Caki2 (cell line): Measurements from ENCODE around the gene CTIF. TPM values are rescaled to one million over a fixed set of nuclear protein-coding genes. Genes with fewer than 3 reads are reported as not detected.
"Not testable (repeated sequence)": the region's sequence is repeated elsewhere in the genome, so short reads cannot be mapped to it uniquely, and the experiment has no call there.

Experiments
- DNase-seq: peaks from one replicate; pipeline ENCODE4 v3.0.0-alpha.2; 2015; ENCODE audit warnings: low read depth
- in situ Hi-C: cut with HindIII; loops from 2 replicates; pipeline ENCODE4 v1.10.0; 2016; ENCODE audit warnings: low sequenced_read_pairs, low pct_unique_long_range_greater_than_20kb, mixed read lengths
- total RNA-seq: library from RNA; depleted of rRNA; stranded (reverse); fragments of >200 nt; shearing (Covaris generic); gene quantifications from 2 replicates; pipeline ENCODE4 v1.2.3, GENCODE V29; 2014; ENCODE audit warnings: low replicate concordance

Gene CTIF
- total RNA-seq, 1 experiment from 2014 or later: 3.7 TPM

DNA sequence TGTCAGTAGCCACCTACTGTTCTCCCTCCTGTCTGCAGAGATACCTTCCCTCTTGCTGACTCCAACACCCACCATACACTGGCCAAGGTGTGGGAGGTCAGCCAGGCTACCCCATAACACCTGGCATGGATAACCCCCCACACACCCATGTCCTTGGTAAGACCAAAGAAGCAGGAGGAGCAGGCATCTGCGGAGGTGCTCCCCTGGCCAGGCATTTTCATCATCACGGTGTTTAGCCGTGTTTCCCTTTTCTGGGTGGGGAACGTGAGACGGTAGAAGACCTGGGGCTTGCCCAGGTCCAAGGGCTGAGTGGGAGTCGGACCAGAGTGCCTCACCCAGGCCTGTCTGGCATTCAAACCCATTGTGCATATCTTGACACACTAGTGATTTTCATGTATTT lies 261.6 kb downstream of the CTIF start:
- in situ Hi-C loops: no loop called here
- no peak for DNase-seq

DNA sequence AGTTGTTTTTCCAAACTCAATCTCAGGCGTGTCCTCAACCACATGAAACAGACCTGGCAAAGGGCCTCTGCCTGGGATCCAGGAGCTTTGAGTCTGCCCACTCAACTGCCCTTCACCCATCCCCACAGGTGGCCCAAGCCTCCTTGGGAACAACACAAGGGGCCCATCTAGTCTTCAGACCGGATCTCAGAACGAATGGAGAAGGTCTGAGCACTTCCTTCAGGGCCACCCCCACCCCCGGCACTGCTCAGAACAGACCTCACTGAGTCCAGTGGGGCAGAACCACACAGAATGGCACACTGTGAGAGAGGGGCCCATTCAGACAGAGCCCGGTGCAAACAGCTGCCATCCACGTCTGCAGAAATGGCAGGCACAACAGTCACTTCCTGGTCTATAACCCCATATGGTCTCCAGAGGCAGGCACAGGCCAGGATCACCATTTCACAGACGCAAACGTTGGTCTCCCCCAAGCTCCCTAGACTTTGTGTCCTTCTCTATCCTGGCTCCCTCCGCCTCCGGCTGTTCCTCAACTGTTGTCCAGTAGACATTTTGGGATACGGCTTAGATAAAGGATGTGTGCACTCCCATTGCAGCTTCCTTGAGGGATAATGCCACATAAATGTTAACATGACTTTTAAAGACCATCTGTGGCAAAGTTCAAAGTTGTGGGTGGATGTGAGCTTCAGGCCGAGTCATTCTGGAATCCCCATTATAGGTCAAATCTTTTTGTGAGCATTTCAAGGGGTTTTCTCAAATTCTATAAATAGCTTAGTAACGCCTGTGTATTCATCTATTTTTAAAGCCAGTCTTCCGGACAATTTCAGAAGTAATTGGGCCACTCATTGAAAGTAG lies 262.3 kb downstream of the CTIF start:
- in situ Hi-C loops: no loop called here
- no peak for DNase-seq

DNA sequence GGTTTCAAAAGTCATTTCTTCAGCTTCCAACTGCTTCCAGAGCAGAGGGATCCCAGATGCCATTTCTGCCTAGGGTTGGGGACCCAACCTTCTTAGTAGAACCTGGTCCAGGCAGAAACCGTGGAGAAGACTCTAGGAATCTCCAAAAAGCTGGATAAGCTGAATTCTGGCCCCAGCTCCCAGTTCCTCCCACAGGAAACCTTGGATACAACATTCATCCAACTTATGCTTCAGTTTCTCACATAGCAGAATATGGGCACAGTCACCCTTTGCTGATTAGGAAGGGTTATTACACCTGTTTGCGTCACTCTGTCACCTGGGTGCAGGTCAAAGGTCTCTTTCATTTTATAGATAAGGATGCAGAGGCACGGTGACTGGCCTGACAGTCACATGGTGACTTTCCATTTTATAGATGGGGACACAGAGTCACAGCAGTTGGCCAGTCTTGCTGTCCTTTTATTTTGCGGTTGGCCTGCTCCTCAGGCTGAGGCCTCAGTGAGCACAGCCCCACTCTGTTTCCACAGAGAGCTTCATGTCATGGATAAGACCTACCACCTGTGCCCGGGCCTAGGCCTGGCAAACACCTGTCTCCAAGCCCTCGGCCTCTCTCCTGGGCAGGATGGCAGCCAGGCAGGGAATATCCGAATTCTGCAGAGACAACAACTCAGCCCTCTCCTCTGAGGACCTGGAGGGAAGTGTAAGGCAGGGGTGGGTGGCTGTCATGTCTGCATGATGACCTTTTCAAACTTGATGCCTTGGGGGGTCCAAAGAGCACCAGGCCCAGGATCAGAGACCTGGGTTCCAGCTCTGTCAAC lies 263.1 kb downstream of the CTIF start:
- in situ Hi-C loops: no loop called here
- no peak for DNase-seq

DNA sequence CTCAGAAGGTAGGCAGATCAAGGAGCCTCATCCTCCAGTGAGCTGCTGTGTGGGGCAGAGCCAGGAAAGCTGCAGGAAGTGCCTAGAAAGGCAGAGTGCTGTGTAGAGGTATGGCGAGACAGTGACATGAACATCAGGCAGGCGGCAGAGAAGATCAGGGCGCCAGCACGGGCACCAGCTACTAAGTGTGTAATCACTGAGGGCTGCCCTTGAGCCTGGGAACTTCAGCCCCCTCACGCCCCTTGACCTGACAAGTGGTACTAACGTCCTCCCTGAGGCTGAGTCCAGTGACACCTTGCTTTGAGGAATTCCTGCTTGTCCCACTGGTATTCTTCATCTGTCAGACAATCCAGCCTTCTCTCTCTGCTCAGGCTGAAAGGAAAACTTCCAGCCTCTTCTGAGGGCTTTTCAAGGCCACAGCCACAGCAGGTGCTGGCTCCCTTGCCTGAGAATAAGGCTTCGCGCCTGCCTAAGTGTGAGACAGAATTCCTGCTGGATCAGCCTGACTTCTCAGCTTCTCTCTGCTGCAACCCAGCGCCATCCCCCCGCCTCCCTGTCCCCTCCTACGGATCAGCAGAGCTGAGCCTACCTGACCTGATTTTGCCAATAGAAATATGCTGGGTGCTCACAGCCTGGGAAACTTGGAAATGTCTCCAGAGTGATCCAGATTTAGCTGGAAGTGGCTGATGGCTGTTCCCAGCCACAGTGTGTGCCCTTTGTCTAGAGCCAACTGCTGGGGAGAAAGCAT lies 263.9 kb downstream of the CTIF start:
- DNase-seq: no peak
- in situ Hi-C loops: no loop called here

- in situ Hi-C loops: no loop called here
- DNase-seq: no peak
These were observed 264.7 kb downstream of the CTIF start for GRCh38 chr18:48803518-48803917.

GRCh38 chr18:48803951-48804855 lies 265.4 kb downstream of the CTIF start:
- DNase-seq: no peak
- in situ Hi-C loops: no loop called here

- in situ Hi-C loops: no loop called here
These were observed 266.2 kb downstream of the CTIF start for GRCh38 chr18:48804856-48805610.

DNA sequence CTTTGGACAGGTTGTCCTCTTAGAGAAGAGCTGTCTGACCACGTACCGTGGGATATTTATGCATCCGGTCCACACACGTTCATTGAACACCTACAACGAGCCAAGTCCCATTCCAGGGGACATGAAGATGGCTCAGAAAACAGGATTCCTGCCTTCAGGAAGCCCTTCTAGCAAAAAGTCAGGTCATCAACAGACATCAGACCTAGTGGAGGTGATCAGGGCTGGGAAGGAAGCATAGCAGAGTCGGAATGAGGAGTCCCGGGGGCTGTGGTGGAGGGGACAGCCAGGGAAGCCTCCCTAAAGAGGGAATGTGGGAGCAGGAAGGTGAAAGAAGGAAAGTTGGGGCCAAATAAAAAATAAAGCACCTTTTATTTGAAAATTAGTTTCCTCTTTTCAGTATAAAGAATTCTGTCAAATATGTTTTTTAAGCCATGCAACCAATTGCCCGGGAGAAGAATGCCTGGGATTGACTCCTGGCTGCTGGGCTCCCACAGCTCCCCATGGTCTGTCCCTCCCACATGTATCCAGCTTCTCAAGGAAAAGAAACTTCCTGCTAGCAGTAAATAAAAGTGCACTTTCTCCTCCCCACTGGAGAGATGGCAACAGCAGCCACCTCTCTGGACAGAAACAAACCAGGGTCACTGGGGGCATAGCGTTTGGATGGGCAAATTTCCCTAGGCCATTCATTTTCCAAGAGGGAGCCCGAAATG lies 267.1 kb downstream of the CTIF start:
- in situ Hi-C loops: no loop called here
- DNase-seq: no peak

More at GRCh38 chr18:48804856-48805610, 266.2 kb downstream of the CTIF start:
- DNase-seq: no peak

DNA sequence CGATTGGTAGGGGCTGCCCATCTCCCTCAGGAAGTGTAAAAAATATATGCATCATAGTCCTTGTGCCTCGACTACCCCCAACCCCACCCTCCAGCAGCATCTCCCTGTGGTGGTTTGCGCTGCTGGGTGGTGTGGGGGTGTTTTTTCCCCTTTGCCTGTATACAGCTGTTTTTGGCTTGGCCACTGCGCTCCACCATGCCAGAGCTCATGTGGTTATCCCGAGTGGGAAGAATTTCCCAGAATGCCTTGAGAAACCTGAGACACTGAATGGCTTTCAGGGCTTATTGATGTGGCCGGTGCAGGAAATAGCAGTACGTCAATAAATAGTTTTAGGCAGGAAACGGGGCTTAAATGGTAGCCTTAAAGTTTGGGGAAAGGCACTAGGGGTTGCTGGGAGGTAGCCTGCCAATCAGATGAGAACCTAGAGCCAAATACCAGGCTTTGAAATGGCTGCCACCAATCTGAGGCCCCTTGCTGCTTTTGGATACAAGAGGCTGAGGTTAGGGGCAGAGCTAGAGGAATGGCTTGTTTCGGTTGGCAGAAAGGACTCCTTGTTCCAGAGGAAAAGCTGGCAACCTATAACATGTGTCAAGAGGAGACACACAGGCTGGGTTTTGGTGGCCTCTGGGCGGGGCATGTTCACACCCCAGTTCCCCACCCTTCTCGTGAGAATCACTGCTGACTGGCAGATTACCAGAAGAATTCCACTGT lies 267.9 kb downstream of the CTIF start:
- no peak for DNase-seq
- in situ Hi-C loops: no loop called here

- DNase-seq: no peak
- in situ Hi-C loops: no loop called here
These were observed 269.6 kb downstream of the CTIF start for GRCh38 chr18:48808476-48808875.

DNA sequence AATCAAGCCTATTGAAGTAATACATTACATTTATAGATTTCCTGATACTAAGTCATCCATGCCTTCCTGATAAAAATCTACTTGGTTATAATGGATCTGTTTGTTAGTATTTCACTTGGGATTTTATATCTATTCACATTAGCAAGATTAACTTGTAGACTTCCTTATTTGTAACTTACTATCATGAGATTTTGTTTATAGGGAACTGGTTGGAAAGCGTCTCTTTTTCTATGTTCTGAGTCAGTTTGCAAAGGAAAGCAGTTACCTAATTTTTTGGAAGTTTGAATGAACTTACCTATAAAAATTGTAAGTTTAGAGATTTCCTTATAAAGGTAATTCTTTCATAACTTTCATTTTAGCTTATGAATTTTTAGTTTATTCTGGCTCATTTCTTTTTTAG lies 270.5 kb downstream of the CTIF start:
- no peak for DNase-seq
- in situ Hi-C loops: no loop called here

DNA sequence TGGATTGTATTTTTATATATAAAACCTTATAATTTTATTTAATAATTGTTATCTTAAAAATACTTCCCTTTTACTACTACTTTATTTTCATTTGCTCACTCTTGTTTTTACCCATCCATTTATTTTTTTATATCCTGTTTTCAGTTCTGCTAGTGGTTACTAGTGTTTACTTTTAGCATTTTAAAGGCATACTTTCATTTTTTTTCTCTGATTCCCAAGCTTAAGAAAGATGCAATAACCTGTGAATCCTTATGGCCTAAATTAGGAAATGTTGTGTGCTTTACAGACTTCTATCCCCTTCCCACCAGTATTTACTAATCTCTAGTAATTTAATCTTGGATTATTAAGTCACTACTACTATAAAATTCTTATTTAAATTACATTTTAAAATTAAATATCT lies 272.0 kb downstream of the CTIF start:
- in situ Hi-C loops: no loop called here

GRCh38 chr18:48811401-48811800 lies 272.6 kb downstream of the CTIF start:
- DNase-seq: no peak
- in situ Hi-C loops: no loop called here

More for the DNA sequence above, 272.0 kb downstream of the CTIF start:
- DNase-seq: no peak

GRCh38 chr18:48811977-48812451 lies 273.2 kb downstream of the CTIF start:
- in situ Hi-C loops, DNase-seq: not testable (repeated sequence)

DNA sequence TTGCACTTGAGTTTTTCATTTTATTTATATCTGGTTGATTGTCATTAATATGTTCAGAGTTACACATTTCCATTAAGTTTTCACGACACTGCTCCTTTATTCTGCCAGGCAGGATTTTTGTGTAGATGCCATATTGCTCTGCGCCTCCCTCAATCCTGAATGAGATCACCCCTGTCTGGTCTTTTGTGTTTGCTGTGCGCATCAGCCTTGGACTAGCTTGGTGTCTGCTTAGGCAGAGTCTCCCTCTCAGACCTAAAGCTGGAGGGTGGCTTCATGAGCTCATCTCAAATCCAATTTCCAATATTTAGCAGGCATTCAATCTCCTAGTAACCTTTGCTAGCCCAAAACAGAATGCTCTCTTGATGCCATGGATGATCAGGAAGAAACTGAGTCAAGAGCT lies 274.5 kb downstream of the CTIF start:
- in situ Hi-C loops: no loop called here
- DNase-seq: no peak
